Duodenal mucosa (tissue), 2 donors: ENCODE results near the gene KIFC1.
A peak's percentile ranks its signal among the peaks of the same experiment; 100 is the strongest.

Source experiments
- H3K27ac ChIP-seq: one replicate; pipeline ENCODE4 v1.7.0; 2013; ENCODE audit warnings: low read depth, low read length
- H3K27me3 ChIP-seq, 2 donors: one replicate each; pipeline ENCODE4 v1.7.0; 2013; ENCODE audit warnings: low read length in 2 of 2, control low read depth in 1 of 2; ENCODE audit not compliant: insufficient read depth in 2 of 2, control insufficient read depth in 1 of 2
- H3K36me3 ChIP-seq, 2 donors: one replicate each; pipeline ENCODE4 v1.7.0; 2013; ENCODE audit warnings: low read length in 2 of 2, control low read depth in 1 of 2; ENCODE audit not compliant: insufficient read depth in 2 of 2, control insufficient read depth in 1 of 2
- H3K4me1 ChIP-seq, 2 donors: one replicate each; pipeline ENCODE4 v1.7.0; 2013; ENCODE audit warnings: low read length in 2 of 2, control low read depth in 1 of 2; ENCODE audit not compliant: insufficient read depth in 2 of 2, control insufficient read depth in 1 of 2
- H3K4me3 ChIP-seq, 2 donors: one replicate each; pipeline ENCODE4 v1.7.0; 2013; ENCODE audit warnings: low read length in 2 of 2, low read depth in 1 of 2
- H3K9ac ChIP-seq, 2 donors: one replicate each; pipeline ENCODE4 v1.7.0; 2013; ENCODE audit warnings: low read length in 2 of 2, low read depth in 1 of 2
- H3K9me3 ChIP-seq, 2 donors: one replicate each; pipeline ENCODE4 v1.7.0; 2013; ENCODE audit warnings: low read length in 2 of 2, control low read depth in 1 of 2; ENCODE audit not compliant: control insufficient read depth in 1 of 2

Gene KIFC1

DNA sequence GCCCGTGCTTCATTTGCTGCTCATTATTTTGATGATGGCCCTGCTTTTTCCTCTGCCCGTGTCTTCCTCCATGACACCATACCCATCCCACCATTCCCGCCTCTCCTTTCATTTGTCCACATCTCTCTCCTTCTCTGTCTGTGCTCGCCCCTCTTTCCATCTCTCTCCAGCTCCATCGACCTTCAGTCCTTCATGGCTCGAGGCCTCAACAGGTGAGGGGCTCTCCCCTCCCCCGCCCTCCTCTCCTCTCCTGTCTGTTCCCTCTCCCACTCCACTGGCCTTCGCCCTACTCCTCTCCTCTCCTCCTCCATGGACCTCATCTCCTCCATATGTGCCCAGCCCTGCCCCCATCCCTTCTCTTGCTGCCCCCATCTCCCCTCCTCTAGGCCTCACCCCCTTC lies 50.7 kb downstream of the KIFC1 start:
- Histone ChIP-seq H3K36me3 (peaks cover 0 to 32% of the 10 kb centered on the region in 2 donors), H3K27ac (no peak overlapping the region), H3K9ac (no peak overlapping the region), H3K4me1 (no peaks in the 10 kb centered on the region), H3K27me3 (no peaks in the 10 kb centered on the region), H3K9me3 (no peaks in the 10 kb centered on the region), H3K4me3 (no peak overlapping the region)

- Histone ChIP-seq H3K9ac (no peak overlapping the region), H3K36me3 (peaks cover 0 to 32% of the 10 kb centered on the region in 2 donors), H3K27ac (no peak overlapping the region), H3K27me3 (no peaks in the 10 kb centered on the region), H3K4me1 (no peaks in the 10 kb centered on the region), H3K4me3 (no peak overlapping the region), H3K9me3 (no peaks in the 10 kb centered on the region)
These were observed 51.4 kb downstream of the KIFC1 start for GRCh38 chr6:33443025-33443424.

DNA sequence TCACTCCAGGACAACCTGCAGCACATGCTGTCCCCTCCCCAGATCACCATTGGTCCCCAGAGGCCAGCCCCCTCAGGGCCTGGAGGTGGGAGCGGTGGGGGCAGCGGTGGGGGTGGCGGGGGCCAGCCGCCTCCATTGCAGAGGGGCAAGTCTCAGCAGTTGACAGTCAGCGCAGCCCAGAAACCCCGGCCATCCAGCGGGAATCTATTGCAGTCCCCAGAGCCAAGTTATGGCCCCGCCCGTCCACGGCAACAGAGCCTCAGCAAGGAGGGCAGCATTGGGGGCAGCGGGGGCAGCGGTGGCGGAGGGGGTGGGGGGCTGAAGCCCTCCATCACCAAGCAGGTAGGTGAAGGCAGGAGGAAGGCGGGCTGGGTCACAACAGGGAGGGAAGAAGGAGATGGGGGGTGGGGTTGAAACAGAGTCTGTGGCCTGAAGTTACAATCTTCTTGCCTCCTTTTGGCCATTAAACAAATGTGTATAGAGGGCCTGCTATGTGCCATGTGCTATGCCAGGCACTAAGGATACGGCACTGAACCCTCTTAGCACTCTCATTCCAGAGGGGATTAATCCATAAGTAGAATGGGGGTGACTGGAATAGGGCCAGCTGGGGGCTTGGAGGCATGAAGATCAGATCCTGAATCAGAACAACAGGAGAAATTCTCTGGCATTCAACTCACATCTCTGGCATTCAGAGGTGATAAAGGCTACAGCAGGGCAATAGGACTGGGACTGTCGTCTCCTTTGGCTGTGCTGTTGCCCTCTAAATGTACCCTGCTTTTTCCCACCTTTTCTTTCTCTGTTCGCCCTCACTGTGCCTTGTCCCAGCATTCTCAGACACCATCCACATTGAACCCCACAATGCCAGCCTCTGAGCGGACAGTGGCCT lies 52.2 kb downstream of the KIFC1 start:
- no peak overlapping the region for H3K4me3 ChIP-seq
- peaks cover 2 to 28% of the 10 kb centered on the region in 2 donors for H3K36me3 ChIP-seq
- no peaks in the 10 kb centered on the region for H3K9me3 ChIP-seq
- no peak overlapping the region for H3K9ac ChIP-seq
- no peaks in the 10 kb centered on the region for H3K4me1 ChIP-seq
- no peaks in the 10 kb centered on the region for H3K27me3 ChIP-seq
- no peak overlapping the region for H3K27ac ChIP-seq

GRCh38 chr6:33445119-33445603 lies 53.5 kb downstream of the KIFC1 start:
- Histone ChIP-seq H3K4me3 (no peak overlapping the region), H3K36me3 (peaks cover 4 to 28% of the 10 kb centered on the region in 2 donors), H3K9me3 (no peaks in the 10 kb centered on the region), H3K27ac (no peak overlapping the region), H3K9ac (no peak overlapping the region), H3K4me1 (no peaks in the 10 kb centered on the region), H3K27me3 (no peaks in the 10 kb centered on the region)

DNA sequence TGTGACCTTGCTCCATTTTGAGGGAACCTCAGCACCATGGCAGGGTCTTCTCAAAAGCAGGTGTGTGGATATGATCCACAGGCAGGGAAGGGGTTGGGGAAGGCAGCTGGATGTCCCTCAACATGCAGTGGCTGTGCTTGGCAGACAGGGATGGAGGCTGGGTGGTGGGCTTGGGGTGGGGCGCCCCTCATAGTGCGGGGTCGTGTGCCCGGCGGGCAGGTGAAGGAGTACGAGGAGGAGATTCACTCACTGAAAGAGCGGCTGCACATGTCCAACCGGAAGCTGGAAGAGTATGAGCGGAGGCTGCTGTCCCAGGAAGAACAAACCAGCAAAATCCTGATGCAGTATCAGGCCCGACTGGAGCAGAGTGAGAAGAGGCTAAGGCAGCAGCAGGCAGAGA lies 54.7 kb downstream of the KIFC1 start:
- H3K4me1 ChIP-seq = no peaks in the 10 kb centered on the region
- no peak overlapping the region for H3K9ac ChIP-seq
- H3K27me3 ChIP-seq = no peaks in the 10 kb centered on the region
- no peak overlapping the region for H3K4me3 ChIP-seq
- H3K36me3 ChIP-seq = peaks cover 4 to 27% of the 10 kb centered on the region in 2 donors
- no peaks in the 10 kb centered on the region for H3K9me3 ChIP-seq
- no peak overlapping the region for H3K27ac ChIP-seq

DNA sequence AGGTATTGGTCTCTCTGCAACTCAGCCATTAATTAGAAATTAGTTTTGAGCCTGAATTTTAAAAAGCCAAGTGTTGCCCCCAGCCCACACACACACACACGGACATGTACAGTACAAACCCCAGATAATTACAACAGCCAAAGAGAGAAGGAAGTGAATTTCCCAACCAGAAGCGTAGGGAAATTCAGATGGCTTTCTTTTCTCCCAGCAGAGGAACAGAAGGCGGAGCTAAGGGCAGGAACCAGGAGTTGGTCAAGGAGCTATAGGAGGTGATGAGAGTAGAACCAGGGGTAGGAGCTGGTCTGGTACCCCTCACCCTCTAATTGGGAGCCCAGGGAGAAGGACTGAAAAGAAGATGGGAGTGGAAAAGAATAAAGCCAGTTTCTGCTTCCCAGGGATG lies 58.8 kb downstream of the KIFC1 start:
- H3K27me3 ChIP-seq = no peaks in the 10 kb centered on the region

GRCh38 chr6:33451606-33452005 lies 60.0 kb downstream of the KIFC1 start:
- peaks cover 11 to 14% of the 10 kb centered on the region in 2 donors for H3K36me3 ChIP-seq
- no peak overlapping the region for H3K4me3 ChIP-seq
- no peak overlapping the region for H3K27ac ChIP-seq
- peaks cover 6 to 12% of the 10 kb centered on the region in 2 donors for H3K4me1 ChIP-seq
- no peaks in the 10 kb centered on the region for H3K27me3 ChIP-seq
- H3K9me3 ChIP-seq = no peaks in the 10 kb centered on the region
- H3K9ac ChIP-seq = no peak overlapping the region

More for the DNA sequence above, 58.8 kb downstream of the KIFC1 start:
- Histone ChIP-seq H3K4me3 (no peak overlapping the region), H3K27ac (no peak overlapping the region), H3K9me3 (no peaks in the 10 kb centered on the region), H3K9ac (no peak overlapping the region), H3K4me1 (peaks cover 6 to 9% of the 10 kb centered on the region in 2 donors), H3K36me3 (peaks cover 4 to 11% of the 10 kb centered on the region in 2 donors)

DNA sequence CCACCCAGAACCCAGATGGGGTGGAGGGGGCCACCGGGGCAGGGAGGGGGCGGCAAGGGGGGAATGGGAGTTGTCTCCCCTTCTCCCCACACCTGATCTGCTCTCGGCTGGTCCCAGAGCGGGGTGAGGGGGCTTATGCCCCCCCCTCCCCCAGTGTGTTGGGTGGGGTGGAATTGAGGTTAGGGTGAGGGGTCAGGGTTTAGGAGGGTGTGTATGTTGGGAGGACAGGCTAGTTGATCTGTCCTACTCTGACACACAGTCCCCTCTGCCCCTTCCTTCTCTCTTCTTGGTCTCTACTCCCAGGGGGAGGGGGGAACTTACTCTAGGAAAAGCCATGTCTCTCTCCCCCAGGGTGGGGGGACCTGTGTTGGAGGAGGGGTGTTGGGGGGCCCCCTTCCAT lies 60.9 kb downstream of the KIFC1 start:
- no peaks in the 10 kb centered on the region for H3K9me3 ChIP-seq
- H3K27ac ChIP-seq = no peak overlapping the region
- no peak overlapping the region for H3K9ac ChIP-seq
- peaks cover 6 to 12% of the 10 kb centered on the region in 2 donors for H3K4me1 ChIP-seq
- no peaks in the 10 kb centered on the region for H3K27me3 ChIP-seq
- H3K36me3 ChIP-seq = peaks cover 10 to 11% of the 10 kb centered on the region in 2 donors
- H3K4me3 ChIP-seq = no peak overlapping the region

GRCh38 chr6:33453393-33454008 lies 61.9 kb downstream of the KIFC1 start:
- H3K27ac ChIP-seq = peak overlapping the region; percentile 23
- peak overlapping the region; percentile 90 to 98 for H3K4me3 ChIP-seq

More at GRCh38 chr6:33453393-33454008, 61.9 kb downstream of the KIFC1 start:
- Histone ChIP-seq H3K9ac (peak overlapping the region; percentile 89 to 92), H3K9me3 (no peaks in the 10 kb centered on the region), H3K4me1 (peaks cover 6 to 12% of the 10 kb centered on the region in 2 donors), H3K36me3 (peaks cover 5 to 11% of the 10 kb centered on the region in 2 donors), H3K27me3 (no peaks in the 10 kb centered on the region)
